ENCODE measurements around the gene TLL2.

Gene TLL2

DNA sequence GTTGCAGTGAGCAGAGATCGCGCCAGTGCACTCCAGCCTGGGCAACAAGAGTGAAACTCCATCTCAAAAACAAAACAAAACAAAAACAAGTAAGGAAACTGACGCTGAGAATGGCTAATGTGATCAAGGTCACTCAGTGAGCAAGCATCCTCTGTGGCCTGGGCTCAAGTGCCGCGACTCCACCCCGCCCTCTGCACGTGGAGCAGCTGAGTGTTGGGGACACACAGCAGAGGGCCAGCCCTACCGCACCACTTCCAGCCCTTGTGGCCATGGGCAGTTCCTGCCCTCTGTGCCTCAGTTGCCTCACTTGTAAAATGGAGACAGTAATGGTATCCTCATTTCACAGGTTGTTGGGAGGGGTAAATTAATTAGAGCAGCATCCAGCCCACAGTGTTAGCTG lies 134.0 kb downstream of the TLL2 start:
- TF ChIP-seq TAF1 (IDR thresholded peaks at IDR 0.05; ENCODE audit: borderline replicate concordance, insufficient read depth, low read length): no peak
- no peak for TF ChIP-seq SIN3A (IDR thresholded peaks at IDR 0.05; ENCODE audit: borderline replicate concordance, insufficient read depth, low read length)
- TF ChIP-seq, protein P1, sequence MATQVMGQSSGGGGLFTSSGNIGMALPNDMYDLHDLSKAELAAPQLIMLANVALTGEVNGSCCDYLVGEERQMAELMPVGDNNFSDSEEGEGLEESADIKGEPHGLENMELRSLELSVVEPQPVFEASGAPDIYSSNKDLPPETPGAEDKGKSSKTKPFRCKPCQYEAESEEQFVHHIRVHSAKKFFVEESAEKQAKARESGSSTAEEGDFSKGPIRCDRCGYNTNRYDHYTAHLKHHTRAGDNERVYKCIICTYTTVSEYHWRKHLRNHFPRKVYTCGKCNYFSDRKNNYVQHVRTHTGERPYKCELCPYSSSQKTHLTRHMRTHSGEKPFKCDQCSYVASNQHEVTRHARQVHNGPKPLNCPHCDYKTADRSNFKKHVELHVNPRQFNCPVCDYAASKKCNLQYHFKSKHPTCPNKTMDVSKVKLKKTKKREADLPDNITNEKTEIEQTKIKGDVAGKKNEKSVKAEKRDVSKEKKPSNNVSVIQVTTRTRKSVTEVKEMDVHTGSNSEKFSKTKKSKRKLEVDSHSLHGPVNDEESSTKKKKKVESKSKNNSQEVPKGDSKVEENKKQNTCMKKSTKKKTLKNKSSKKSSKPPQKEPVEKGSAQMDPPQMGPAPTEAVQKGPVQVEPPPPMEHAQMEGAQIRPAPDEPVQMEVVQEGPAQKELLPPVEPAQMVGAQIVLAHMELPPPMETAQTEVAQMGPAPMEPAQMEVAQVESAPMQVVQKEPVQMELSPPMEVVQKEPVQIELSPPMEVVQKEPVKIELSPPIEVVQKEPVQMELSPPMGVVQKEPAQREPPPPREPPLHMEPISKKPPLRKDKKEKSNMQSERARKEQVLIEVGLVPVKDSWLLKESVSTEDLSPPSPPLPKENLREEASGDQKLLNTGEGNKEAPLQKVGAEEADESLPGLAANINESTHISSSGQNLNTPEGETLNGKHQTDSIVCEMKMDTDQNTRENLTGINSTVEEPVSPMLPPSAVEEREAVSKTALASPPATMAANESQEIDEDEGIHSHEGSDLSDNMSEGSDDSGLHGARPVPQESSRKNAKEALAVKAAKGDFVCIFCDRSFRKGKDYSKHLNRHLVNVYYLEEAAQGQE (IDR thresholded peaks at IDR 0.05; ENCODE audit: insufficient read depth in 1 of 2, low read depth in 2 of 2, low read length in 2 of 2): no peak
- no peak for TF ChIP-seq FOXP2 (optimal IDR thresholded peaks at IDR 0.05; ENCODE audit: borderline replicate concordance, extremely low read depth, extremely low read length, insufficient read depth)
- TF ChIP-seq POLR2AphosphoS5 (IDR thresholded peaks at IDR 0.05; ENCODE audit: low read depth, low read length): no peak

DNA sequence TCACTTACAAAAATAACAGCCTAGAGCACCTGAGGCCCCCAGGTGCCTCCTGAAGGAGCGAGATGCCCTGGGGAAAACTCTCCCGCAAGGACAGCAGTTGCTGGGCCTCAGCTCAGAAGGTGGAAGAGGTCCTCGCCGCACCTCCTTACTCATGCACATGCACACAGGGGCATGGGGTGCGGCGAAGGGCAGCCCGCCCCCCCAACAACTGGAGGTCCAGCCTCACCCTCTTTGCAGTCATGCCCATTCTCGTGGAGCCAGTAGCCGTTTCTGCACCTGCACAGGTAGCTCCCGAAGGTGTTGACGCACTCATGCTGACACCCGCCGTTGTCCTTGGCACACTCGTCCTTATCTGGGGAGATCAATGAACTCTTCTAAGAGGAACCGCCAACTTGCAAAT lies 135.0 kb downstream of the TLL2 start:
- TF ChIP-seq FOXP2 (optimal IDR thresholded peaks at IDR 0.05; ENCODE audit: borderline replicate concordance, extremely low read depth, extremely low read length, insufficient read depth) (no peak), TAF1 (IDR thresholded peaks at IDR 0.05; ENCODE audit: borderline replicate concordance, insufficient read depth, low read length) (no peak), SIN3A (IDR thresholded peaks at IDR 0.05; ENCODE audit: borderline replicate concordance, insufficient read depth, low read length) (no peak), POLR2AphosphoS5 (IDR thresholded peaks at IDR 0.05; ENCODE audit: low read depth, low read length) (no peak)
- TF ChIP-seq, protein P1 (IDR thresholded peaks at IDR 0.05; ENCODE audit: insufficient read depth in 1 of 2, low read depth in 2 of 2, low read length in 2 of 2): no peak

DNA sequence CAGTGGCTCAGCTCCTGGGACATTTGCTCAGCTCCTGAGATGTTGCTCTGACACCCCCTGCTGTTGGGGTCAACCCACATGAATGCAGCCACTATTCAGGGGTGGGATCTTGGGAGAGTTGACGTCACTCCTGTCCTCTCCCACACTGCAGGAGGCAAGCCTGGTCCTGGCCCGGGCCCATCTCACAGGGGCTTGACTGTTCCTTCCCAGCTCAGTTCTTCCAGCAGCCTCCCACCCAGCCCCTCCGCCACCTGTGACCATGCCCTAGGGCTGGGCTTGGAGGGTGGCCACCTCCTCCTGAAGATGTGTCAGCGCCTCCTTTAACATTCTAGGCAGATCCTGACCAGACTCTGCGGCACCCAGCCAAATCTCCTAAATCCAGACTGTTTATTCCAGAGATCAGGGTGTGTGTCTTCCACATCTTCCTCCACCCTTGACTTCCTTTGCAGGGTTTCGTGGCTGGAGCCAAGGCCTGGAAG lies 135.9 kb downstream of the TLL2 start:
- TF ChIP-seq, protein P1 (IDR thresholded peaks at IDR 0.05; ENCODE audit: insufficient read depth in 1 of 2, low read depth in 2 of 2, low read length in 2 of 2): no peak
- TF ChIP-seq TAF1 (IDR thresholded peaks at IDR 0.05; ENCODE audit: borderline replicate concordance, insufficient read depth, low read length): no peak
- TF ChIP-seq POLR2AphosphoS5 (IDR thresholded peaks at IDR 0.05; ENCODE audit: low read depth, low read length): no peak
- no peak for TF ChIP-seq FOXP2 (optimal IDR thresholded peaks at IDR 0.05; ENCODE audit: borderline replicate concordance, extremely low read depth, extremely low read length, insufficient read depth)
- no peak for TF ChIP-seq SIN3A (IDR thresholded peaks at IDR 0.05; ENCODE audit: borderline replicate concordance, insufficient read depth, low read length)

DNA sequence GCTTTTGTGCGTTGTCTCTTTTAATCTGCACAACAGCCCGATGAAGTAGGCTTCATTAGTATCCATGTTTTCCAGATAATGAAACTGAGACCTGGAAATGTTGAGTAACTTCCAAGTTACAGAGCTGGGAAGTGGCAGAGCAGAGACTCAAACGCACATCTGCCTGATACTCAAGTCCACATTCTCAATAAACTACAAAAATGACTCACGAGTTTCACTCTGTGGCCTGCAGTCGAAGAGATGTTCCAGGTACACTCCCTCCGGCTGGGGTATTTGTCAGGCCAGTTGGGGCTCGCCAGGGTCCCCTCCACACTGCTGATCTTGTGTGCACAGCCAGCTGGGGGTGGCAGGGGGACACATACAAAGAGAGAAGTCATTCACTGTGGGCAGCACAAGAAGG lies 137.2 kb downstream of the TLL2 start:
- no peak for TF ChIP-seq FOXP2 (optimal IDR thresholded peaks at IDR 0.05; ENCODE audit: borderline replicate concordance, extremely low read depth, extremely low read length, insufficient read depth)
- TF ChIP-seq, protein P1 (IDR thresholded peaks at IDR 0.05; ENCODE audit: insufficient read depth in 1 of 2, low read depth in 2 of 2, low read length in 2 of 2): no peak
- TF ChIP-seq POLR2AphosphoS5 (IDR thresholded peaks at IDR 0.05; ENCODE audit: low read depth, low read length): no peak
- TF ChIP-seq SIN3A (IDR thresholded peaks at IDR 0.05; ENCODE audit: borderline replicate concordance, insufficient read depth, low read length): no peak
- TF ChIP-seq TAF1 (IDR thresholded peaks at IDR 0.05; ENCODE audit: borderline replicate concordance, insufficient read depth, low read length): no peak
